Duodenal mucosa (tissue), 2 donors: Measurements from ENCODE around the gene CDK17.

ENCODE experiments used
- H3K27ac ChIP-seq: one replicate; pipeline ENCODE4 v1.7.0; 2013; ENCODE audit warnings: low read depth, low read length
- H3K27me3 ChIP-seq, 2 donors: one replicate each; pipeline ENCODE4 v1.7.0; 2013; ENCODE audit warnings: low read length in 2 of 2, control low read depth in 1 of 2; ENCODE audit not compliant: insufficient read depth in 2 of 2, control insufficient read depth in 1 of 2
- H3K36me3 ChIP-seq, 2 donors: one replicate each; pipeline ENCODE4 v1.7.0; 2013; ENCODE audit warnings: low read length in 2 of 2, control low read depth in 1 of 2; ENCODE audit not compliant: insufficient read depth in 2 of 2, control insufficient read depth in 1 of 2
- H3K4me1 ChIP-seq, 2 donors: one replicate each; pipeline ENCODE4 v1.7.0; 2013; ENCODE audit warnings: low read length in 2 of 2, control low read depth in 1 of 2; ENCODE audit not compliant: insufficient read depth in 2 of 2, control insufficient read depth in 1 of 2
- H3K4me3 ChIP-seq, 2 donors: one replicate each; pipeline ENCODE4 v1.7.0; 2013; ENCODE audit warnings: low read length in 2 of 2, low read depth in 1 of 2
- H3K9ac ChIP-seq, 2 donors: one replicate each; pipeline ENCODE4 v1.7.0; 2013; ENCODE audit warnings: low read length in 2 of 2, low read depth in 1 of 2
- H3K9me3 ChIP-seq, 2 donors: one replicate each; pipeline ENCODE4 v1.7.0; 2013; ENCODE audit warnings: low read length in 2 of 2, control low read depth in 1 of 2; ENCODE audit not compliant: control insufficient read depth in 1 of 2

Gene CDK17

GRCh38 chr12:96228566-96229248 lies 171.5 kb downstream of the CDK17 start:
- Histone ChIP-seq H3K27me3 (no peaks in the 10 kb centered on the region), H3K4me3 (no peak overlapping the region), H3K9me3 (no peaks in the 10 kb centered on the region), H3K9ac (no peak overlapping the region), H3K36me3 (peaks cover 5 to 20% of the 10 kb centered on the region in 2 donors), H3K27ac (no peak overlapping the region), H3K4me1 (peaks cover 16% of the 10 kb centered on the region in 2 donors)
